NT2/D1 (cell line): ENCODE measurements around the gene ANKRD29.

ENCODE experiments used
- SUZ12 ChIP-seq: IDR thresholded peaks from 2 replicates; pipeline ENCODE4 v1.6.1; 2011; ENCODE audit not compliant: insufficient read length, insufficient read depth; ENCODE audit errors: extremely low read depth
- YY1 ChIP-seq: IDR thresholded peaks from 2 replicates; pipeline ENCODE4 v1.6.1; 2011; ENCODE audit not compliant: insufficient read length, insufficient read depth
- ZNF274 ChIP-seq: IDR thresholded peaks from 2 replicates; pipeline ENCODE4 v1.6.1; 2011; ENCODE audit warnings: mild to moderate bottlenecking, low read depth, low read length

- TF ChIP-seq SUZ12 (no peak), ZNF274 (no peak), YY1 (no peak)
Measured at GRCh38 chr18:23646282-23646681, 16.4 kb downstream of the ANKRD29 start.
